IMR-90 (cell line): ENCODE data around the gene CELSR1.

Source experiments
- CTCF ChIP-seq: conservative IDR thresholded peaks from 2 replicates; pipeline ENCODE4 v1.5.1; 2012; ENCODE audit warnings: mild to moderate bottlenecking, low read depth, low read length, improper control_type of control experiment
- MAFK ChIP-seq: IDR thresholded peaks from 2 replicates; pipeline ENCODE4 v1.6.1; 2012; ENCODE audit warnings: low read depth, low read length, improper control_type of control experiment
- POLR2A ChIP-seq: IDR thresholded peaks from 2 replicates; pipeline ENCODE4 v1.6.1; 2012; ENCODE audit warnings: mild to moderate bottlenecking, low read depth, low read length
- RFX5 ChIP-seq: IDR thresholded peaks from 2 replicates; pipeline ENCODE4 v1.8.0; 2012; ENCODE audit warnings: low read depth, mild to moderate bottlenecking, low read length, moderate library complexity
- TF ChIP-seq, protein P1 (sequence below): fragments of 150-350 bp; IDR thresholded peaks from 2 replicates; pipeline ENCODE4 v1.6.1; 2016; ENCODE audit warnings: low read depth, mild to moderate bottlenecking, low read length, moderate library complexity, borderline replicate concordance

GRCh38 chr22:46556775-46557174 is 19.4 kb upstream of the CELSR1 start:
- TF ChIP-seq CTCF (no peak), POLR2A (no peak), MAFK (no peak), RFX5 (no peak)
- TF ChIP-seq, protein P1, sequence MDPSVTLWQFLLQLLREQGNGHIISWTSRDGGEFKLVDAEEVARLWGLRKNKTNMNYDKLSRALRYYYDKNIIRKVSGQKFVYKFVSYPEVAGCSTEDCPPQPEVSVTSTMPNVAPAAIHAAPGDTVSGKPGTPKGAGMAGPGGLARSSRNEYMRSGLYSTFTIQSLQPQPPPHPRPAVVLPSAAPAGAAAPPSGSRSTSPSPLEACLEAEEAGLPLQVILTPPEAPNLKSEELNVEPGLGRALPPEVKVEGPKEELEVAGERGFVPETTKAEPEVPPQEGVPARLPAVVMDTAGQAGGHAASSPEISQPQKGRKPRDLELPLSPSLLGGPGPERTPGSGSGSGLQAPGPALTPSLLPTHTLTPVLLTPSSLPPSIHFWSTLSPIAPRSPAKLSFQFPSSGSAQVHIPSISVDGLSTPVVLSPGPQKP, result no peak
